Neural cell (in vitro differentiated cells): ENCODE results near the gene EXOC3L2. TPM values are rescaled to one million over a fixed set of nuclear protein-coding genes. Genes with fewer than 3 reads are reported as not detected.
A peak's percentile ranks its signal among the peaks of the same experiment; 100 is the strongest.

Experiments
- H2AFZ ChIP-seq: fragments of 200-600, 300-800 bp; sonication (generic), shearing (Covaris generic); 2 replicates; pipeline ENCODE4 v1.6.0; 2014; ENCODE audit warnings: low read depth, mild to moderate bottlenecking, antibody characterized with exemption, low read length, moderate library complexity
- H3F3A ChIP-seq: fragments of 200-600 bp; shearing (Covaris generic); 2 replicates; pipeline ENCODE4 v1.6.1; 2016; ENCODE audit warnings: mild to moderate bottlenecking, moderate library complexity, mixed read lengths, antibody characterized with exemption, low read length; ENCODE audit not compliant: insufficient read depth, poor library complexity, severe bottlenecking
- H3K27ac ChIP-seq: fragments of 200-600, 300-800 bp; sonication (generic), shearing (Covaris generic); 2 replicates; pipeline ENCODE4 v1.5.1; 2014; ENCODE audit warnings: mild to moderate bottlenecking, low read length, moderate library complexity
- H3K27me3 ChIP-seq: fragments of 300-800, 200-600 bp; sonication (generic), shearing (Covaris generic); 2 replicates; pipeline ENCODE4 v1.6.0; 2014; ENCODE audit warnings: mild to moderate bottlenecking, low read depth, low read length, moderate library complexity; ENCODE audit not compliant: insufficient read depth
- H3K36me3 ChIP-seq: fragments of 300-800, 200-600 bp; sonication (generic), shearing (Covaris generic); 2 replicates; pipeline ENCODE4 v1.5.1; 2014; ENCODE audit warnings: mild to moderate bottlenecking, antibody characterized with exemption, low read length, moderate library complexity; ENCODE audit not compliant: insufficient read depth
- H3K4me2 ChIP-seq: fragments of 300-800, 200-600 bp; sonication (generic), shearing (Covaris generic); 2 replicates; pipeline ENCODE4 v1.6.0; 2014; ENCODE audit warnings: mild to moderate bottlenecking, low read length
- H3K4me3 ChIP-seq: fragments of 300-800, 200-600 bp; sonication (generic), shearing (Covaris generic); 2 replicates; pipeline ENCODE4 v1.5.1; 2014; ENCODE audit warnings: mild to moderate bottlenecking, low read length, moderate library complexity
- H3K79me2 ChIP-seq: fragments of 200-600 bp; shearing (Covaris generic); replicated peaks from 2 replicates; pipeline ENCODE4 v1.6.0; 2014; ENCODE audit warnings: mild to moderate bottlenecking, low read length, moderate library complexity; ENCODE audit not compliant: insufficient read depth
- H3K9ac ChIP-seq: fragments of 300-800, 200-600 bp; sonication (generic), shearing (Covaris generic); 2 replicates; pipeline ENCODE4 v1.6.1; 2016; ENCODE audit warnings: mild to moderate bottlenecking, low read length, mixed read lengths
- H3K9me2 ChIP-seq: fragments of 200-600 bp; shearing (Covaris generic); 2 replicates; pipeline ENCODE4 v1.6.1; 2016; ENCODE audit warnings: mild to moderate bottlenecking, low read length, mixed read lengths; ENCODE audit not compliant: insufficient read depth
- H3K9me3 ChIP-seq: fragments of 200-600, 300-800 bp; sonication (generic), shearing (Covaris generic); 2 replicates; pipeline ENCODE4 v1.6.1; 2016; ENCODE audit warnings: mild to moderate bottlenecking, mixed run types, low read length, moderate library complexity, mixed read lengths
- H4K20me1 ChIP-seq: fragments of 200-600 bp; shearing (Covaris generic); 2 replicates; pipeline ENCODE4 v1.6.1; 2016; ENCODE audit warnings: mild to moderate bottlenecking, mixed run types; ENCODE audit not compliant: insufficient read depth
- EP300 ChIP-seq: fragments of 450-650 bp; conservative IDR thresholded peaks from 2 replicates; pipeline ENCODE4 v1.6.1; 2014; ENCODE audit warnings: antibody characterized with exemption, mild to moderate bottlenecking, moderate library complexity; ENCODE audit not compliant: poor library complexity, severe bottlenecking
- EZH2 ChIP-seq: fragments of 200-600, 300-800 bp; shearing (Covaris generic), sonication (generic); IDR thresholded peaks from 2 replicates; pipeline ENCODE4 v1.6.1; 2014; ENCODE audit warnings: antibody characterized with exemption, low read length, borderline replicate concordance, mild to moderate bottlenecking; ENCODE audit not compliant: insufficient read depth, poor library complexity, severe bottlenecking
- MXI1 ChIP-seq: fragments of 450-650 bp; conservative IDR thresholded peaks from 2 replicates; pipeline ENCODE4 v1.6.1; 2014; ENCODE audit warnings: antibody characterized with exemption, mild to moderate bottlenecking; ENCODE audit not compliant: poor library complexity, severe bottlenecking
- POLR2AphosphoS5 ChIP-seq: IDR thresholded peaks from 2 replicates; pipeline ENCODE4 v1.6.1; 2012
- RAD21 ChIP-seq: fragments of 450-650 bp; conservative IDR thresholded peaks from 2 replicates; pipeline ENCODE4 v1.6.1; 2014; ENCODE audit warnings: antibody characterized with exemption, mild to moderate bottlenecking, moderate library complexity
- SMC3 ChIP-seq: fragments of 450-650 bp; conservative IDR thresholded peaks from 2 replicates; pipeline ENCODE4 v1.6.1; 2014; ENCODE audit warnings: antibody characterized with exemption, mild to moderate bottlenecking, moderate library complexity; ENCODE audit not compliant: poor library complexity
- TAF1 ChIP-seq: IDR thresholded peaks from 2 replicates; pipeline ENCODE4 v1.6.1; 2012; ENCODE audit warnings: low read depth
- polyA plus RNA-seq: library from polyadenylated mRNA; depleted of rRNA; stranded (reverse); fragments of >200 nt; gene quantifications from 2 replicates; pipeline ENCODE4 v1.2.3, GENCODE V29; 2014
- TF ChIP-seq, protein P1 (sequence below): fragments of 450-650 bp; IDR thresholded peaks from 2 replicates; pipeline ENCODE4 v1.5.1; 2014; ENCODE audit warnings: antibody characterized with exemption, mild to moderate bottlenecking, moderate library complexity; ENCODE audit not compliant: poor library complexity, severe bottlenecking
- TF ChIP-seq, protein P2 (sequence below): IDR thresholded peaks from 2 replicates; pipeline ENCODE4 v1.6.1; 2012; ENCODE audit warnings: borderline replicate concordance

EXOC3L2 gene
- polyA plus RNA-seq, 1 donor from 2014 or later, result not detected

DNA sequence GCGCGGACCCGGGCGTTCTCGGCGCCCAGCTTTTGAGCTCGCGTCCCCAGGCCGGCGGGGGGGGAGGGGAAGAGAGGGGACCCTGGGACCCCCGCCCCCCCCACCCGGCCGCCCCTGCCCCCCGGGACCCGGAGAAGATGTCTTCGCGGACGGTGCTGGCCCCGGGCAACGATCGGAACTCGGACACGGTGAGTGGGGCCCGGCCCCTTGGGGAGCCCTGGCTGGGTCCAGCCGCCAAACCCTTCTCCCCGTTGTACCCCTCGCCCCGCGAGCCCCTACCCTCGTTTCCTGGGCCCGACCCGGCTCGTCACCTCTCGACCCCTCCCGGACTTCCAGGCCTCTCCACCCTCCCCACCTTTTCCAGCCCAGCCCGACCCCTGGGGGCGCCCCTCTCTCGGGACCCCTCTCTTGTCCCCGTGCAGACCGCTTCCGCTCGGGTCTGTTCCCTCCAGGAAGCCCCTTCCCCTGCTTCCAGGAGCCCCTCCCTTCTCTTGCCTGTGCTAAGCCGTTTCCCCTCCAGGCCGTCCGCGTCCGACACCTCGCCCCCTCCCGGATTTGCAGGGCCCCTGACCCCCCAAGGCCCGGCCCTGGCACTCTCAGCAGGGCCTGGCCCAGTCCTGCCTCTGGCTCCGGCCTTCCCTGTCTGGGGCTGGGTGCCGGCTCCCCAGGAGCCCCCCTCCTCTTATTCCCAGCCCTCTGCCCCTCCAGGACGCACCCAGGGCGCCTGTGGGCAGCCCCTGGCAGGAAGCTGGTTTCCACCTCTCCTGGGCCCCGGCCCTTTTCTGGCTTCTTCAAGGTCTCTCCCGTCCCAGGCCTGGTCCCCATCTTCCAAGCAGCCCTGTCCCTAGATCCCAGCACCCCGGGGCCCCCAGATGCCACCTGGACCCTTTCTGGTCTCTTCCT lies 6.5 kb upstream of the EXOC3L2 start:
- Histone ChIP-seq H3K36me3 (no peaks in the 10 kb centered on the region), H3K79me2 (peaks cover 10% of the 10 kb centered on the region), H3K4me3 (peak overlapping the region; percentile 83), H3K9me3 (no peaks in the 10 kb centered on the region), H3F3A (no peaks in the 10 kb centered on the region), H3K27ac (peak overlapping the region; percentile 67), H3K9ac (peak overlapping the region; percentile 81), H3K4me2 (peak overlapping the region; percentile 78), H3K27me3 (no peaks in the 10 kb centered on the region), H2AFZ (peak overlapping the region; percentile 42), H3K9me2 (no peaks in the 10 kb centered on the region), H4K20me1 (no peaks in the 10 kb centered on the region)
- TF ChIP-seq POLR2AphosphoS5 (peak; percentile 22), SMC3 (no peak)

DNA sequence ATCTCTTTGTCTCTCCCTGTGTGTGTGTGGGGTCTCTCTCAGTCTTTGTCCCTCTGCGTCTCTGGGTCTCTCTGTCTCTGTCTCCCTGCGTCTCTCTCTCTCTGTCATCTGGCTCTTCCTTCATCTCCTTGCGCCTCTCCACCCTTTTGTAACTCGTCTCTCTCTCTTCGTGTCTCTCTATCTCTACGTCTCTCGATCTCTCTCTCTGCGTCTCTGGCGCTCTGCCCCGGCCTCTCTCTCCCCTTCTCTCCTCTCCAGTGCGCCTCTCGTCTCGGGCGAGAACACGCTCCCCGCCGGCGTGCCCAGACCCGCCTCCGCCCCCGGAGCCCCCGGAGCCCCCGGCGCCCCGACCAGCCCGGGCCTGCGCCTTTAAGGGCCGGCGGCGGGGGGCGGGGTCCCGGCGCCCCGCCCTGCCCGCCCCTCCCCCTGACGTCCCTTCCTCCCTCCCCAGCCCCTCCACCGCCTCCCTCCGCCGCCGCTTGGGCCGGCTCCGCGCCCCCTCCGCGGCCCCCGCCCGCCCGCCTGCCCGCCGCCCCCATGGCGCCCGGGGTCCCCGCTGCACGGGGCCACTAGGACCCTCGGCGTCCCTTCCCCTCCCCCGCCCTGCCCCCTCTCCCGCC lies 5.7 kb upstream of the EXOC3L2 start, which contains the start of gene MARK4:
MARK4 (plus strand) TSS at position 440 of the 620 bp plus-strand sequence. CDS start 318 bp downstream, outside the sequence.
- Histone ChIP-seq H3K4me2 (peak within 1 kb of the TSS; percentile 78), H3F3A (no peaks in the 10 kb centered on the region), H3K9me2 (no peaks in the 10 kb centered on the region), H3K4me3 (peak within 1 kb of the TSS; percentile 87), H4K20me1 (no peaks in the 10 kb centered on the region), H3K79me2 (peaks cover 10% of the 10 kb centered on the region), H3K36me3 (no peaks in the 10 kb centered on the region), H3K9me3 (no peaks in the 10 kb centered on the region), H2AFZ (peak within 1 kb of the TSS; percentile 89), H3K9ac (peak within 1 kb of the TSS; percentile 91), H3K27me3 (no peaks in the 10 kb centered on the region), H3K27ac (peak within 1 kb of the TSS; percentile 79)
- TF ChIP-seq SMC3 (no peak), TAF1 (peak; percentile 33), EP300 (no peak), RAD21 (no peak), MXI1 (no peak), POLR2AphosphoS5 (peak; percentile 64), EZH2 (no peak)
- TF ChIP-seq, protein P1, sequence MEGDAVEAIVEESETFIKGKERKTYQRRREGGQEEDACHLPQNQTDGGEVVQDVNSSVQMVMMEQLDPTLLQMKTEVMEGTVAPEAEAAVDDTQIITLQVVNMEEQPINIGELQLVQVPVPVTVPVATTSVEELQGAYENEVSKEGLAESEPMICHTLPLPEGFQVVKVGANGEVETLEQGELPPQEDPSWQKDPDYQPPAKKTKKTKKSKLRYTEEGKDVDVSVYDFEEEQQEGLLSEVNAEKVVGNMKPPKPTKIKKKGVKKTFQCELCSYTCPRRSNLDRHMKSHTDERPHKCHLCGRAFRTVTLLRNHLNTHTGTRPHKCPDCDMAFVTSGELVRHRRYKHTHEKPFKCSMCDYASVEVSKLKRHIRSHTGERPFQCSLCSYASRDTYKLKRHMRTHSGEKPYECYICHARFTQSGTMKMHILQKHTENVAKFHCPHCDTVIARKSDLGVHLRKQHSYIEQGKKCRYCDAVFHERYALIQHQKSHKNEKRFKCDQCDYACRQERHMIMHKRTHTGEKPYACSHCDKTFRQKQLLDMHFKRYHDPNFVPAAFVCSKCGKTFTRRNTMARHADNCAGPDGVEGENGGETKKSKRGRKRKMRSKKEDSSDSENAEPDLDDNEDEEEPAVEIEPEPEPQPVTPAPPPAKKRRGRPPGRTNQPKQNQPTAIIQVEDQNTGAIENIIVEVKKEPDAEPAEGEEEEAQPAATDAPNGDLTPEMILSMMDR, result no peak
- TF ChIP-seq, protein P2, sequence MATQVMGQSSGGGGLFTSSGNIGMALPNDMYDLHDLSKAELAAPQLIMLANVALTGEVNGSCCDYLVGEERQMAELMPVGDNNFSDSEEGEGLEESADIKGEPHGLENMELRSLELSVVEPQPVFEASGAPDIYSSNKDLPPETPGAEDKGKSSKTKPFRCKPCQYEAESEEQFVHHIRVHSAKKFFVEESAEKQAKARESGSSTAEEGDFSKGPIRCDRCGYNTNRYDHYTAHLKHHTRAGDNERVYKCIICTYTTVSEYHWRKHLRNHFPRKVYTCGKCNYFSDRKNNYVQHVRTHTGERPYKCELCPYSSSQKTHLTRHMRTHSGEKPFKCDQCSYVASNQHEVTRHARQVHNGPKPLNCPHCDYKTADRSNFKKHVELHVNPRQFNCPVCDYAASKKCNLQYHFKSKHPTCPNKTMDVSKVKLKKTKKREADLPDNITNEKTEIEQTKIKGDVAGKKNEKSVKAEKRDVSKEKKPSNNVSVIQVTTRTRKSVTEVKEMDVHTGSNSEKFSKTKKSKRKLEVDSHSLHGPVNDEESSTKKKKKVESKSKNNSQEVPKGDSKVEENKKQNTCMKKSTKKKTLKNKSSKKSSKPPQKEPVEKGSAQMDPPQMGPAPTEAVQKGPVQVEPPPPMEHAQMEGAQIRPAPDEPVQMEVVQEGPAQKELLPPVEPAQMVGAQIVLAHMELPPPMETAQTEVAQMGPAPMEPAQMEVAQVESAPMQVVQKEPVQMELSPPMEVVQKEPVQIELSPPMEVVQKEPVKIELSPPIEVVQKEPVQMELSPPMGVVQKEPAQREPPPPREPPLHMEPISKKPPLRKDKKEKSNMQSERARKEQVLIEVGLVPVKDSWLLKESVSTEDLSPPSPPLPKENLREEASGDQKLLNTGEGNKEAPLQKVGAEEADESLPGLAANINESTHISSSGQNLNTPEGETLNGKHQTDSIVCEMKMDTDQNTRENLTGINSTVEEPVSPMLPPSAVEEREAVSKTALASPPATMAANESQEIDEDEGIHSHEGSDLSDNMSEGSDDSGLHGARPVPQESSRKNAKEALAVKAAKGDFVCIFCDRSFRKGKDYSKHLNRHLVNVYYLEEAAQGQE, result peak; percentile 24
